Tibial artery (tissue), 4 donors: Measurements from ENCODE around the gene TRIM43B.
"Not testable (repeated sequence)": the region's sequence is repeated elsewhere in the genome, so short reads cannot be mapped to it uniquely, and the experiment has no call there.

Experiments
- DNase-seq, 2 donors: peaks; one replicate each; pipeline ENCODE4 v3.0.0-alpha.2; 2019
- H3K27ac ChIP-seq, 2 donors: fragments of 200-600 bp; sonication (generic) in 1 of 2; 1 replicate in 1 of 2; 2 replicates in 1 of 2; pipeline ENCODE4 v1.5.1; 2018 to 2019; ENCODE audit warnings: mild to moderate bottlenecking in 1 of 2
- H3K27me3 ChIP-seq, 2 donors: fragments of 200-600 bp; sonication (generic) in 1 of 2; one replicate each; pipeline versions ENCODE4 v1.5.1 to v1.6.0; 2016 to 2019
- H3K36me3 ChIP-seq, 3 donors: fragments of 200-600 bp; sonication (generic) in 2 of 3; one replicate each; pipeline ENCODE4 v1.5.1; 2016 to 2019; ENCODE audit warnings: mild to moderate bottlenecking in 2 of 3
- H3K4me1 ChIP-seq, 4 donors: fragments of 200-600 bp; sonication (generic) in 2 of 4; 1 replicate in 3 of 4; 2 replicates in 1 of 4; pipeline ENCODE4 v1.5.1; 2016 to 2019
- H3K4me3 ChIP-seq, 2 donors: fragments of 200-600 bp; sonication (generic) in 1 of 2; 1 replicate in 1 of 2; 2 replicates in 1 of 2; pipeline ENCODE4 v1.5.1; 2018 to 2019; ENCODE audit warnings: mild to moderate bottlenecking in 2 of 2
- H3K9me3 ChIP-seq, 3 donors: fragments of 200-600 bp; sonication (generic) in 1 of 3; one replicate each; pipeline ENCODE4 v1.5.1; 2016 to 2019
- CTCF ChIP-seq, 2 experiments: fragments of 200-600 bp in 1 of 2; fragments of 450-650 bp in 1 of 2; IDR thresholded peaks; one replicate each; pipeline ENCODE4 v1.5.1; 2017 to 2019; ENCODE audit warnings: antibody characterized with exemption in 2 of 2, mild to moderate bottlenecking in 1 of 2, moderate library complexity in 1 of 2
- intact Hi-C: fragments of 100-400 bp; cut with DNase I; formaldehyde crosslinking; loops from one replicate; pipeline ENCODE4 v1.15.0; 2023; ENCODE audit warnings: low total_unique reads

TRIM43B gene

DNA sequence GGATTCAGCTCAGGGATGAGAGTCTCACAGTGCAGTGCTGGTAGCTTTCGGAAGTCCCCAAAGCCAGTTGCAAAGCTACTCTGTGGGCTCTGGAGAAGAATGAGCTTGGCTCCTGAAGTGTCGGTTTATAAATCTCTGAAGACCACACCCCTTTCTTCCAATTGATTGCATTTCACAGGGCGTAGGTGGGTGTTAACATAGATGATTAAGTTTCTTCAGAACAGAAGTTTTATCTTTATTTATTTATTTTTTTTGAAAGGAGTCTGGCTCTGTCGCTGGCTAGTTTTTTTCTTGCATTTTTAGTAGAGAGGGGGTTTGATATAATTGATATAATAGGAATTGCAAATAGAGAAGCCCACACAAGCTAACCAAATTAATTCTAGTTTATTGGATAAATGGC lies at the start of gene TRIM43B:
Gene TRIM43B, minus strand, starts transcription at position 101 of the 400 bp plus-strand sequence. CDS start 2,040 bp downstream, outside the sequence.
- DNase-seq, H3K27me3 ChIP-seq, H3K36me3 ChIP-seq, H3K27ac ChIP-seq, intact Hi-C loops, H3K4me3 ChIP-seq, H3K9me3 ChIP-seq, H3K4me1 ChIP-seq: not testable (repeated sequence)

- no peak for TF ChIP-seq CTCF (IDR thresholded peaks at IDR 0.05)
- no peak overlapping the region for H3K27ac ChIP-seq
- no peaks in the 10 kb centered on the region for H3K27me3 ChIP-seq
- H3K9me3 ChIP-seq = no peaks in the 10 kb centered on the region
- no peak for DNase-seq
- intact Hi-C loops = no loop called here
- H3K36me3 ChIP-seq = peaks cover 6 to 24% (median 11%) of the 10 kb centered on the region in 3 donors
- H3K4me3 ChIP-seq = no peak overlapping the region
- peaks cover 0 to 10% (median 7%) of the 10 kb centered on the region in 4 donors for H3K4me1 ChIP-seq
Measured at GRCh38 chr2:95531254-95531771, 46.8 kb upstream of the TRIM43B start.

GRCh38 chr2:95530734-95531133 lies 46.2 kb upstream of the TRIM43B start:
- H3K4me1 ChIP-seq = peaks cover 0 to 14% (median 10%) of the 10 kb centered on the region in 4 donors
- no peak for DNase-seq
- H3K4me3 ChIP-seq = no peak overlapping the region
- intact Hi-C loops = no loop called here
- H3K27me3 ChIP-seq = no peaks in the 10 kb centered on the region
- no peak for TF ChIP-seq CTCF (IDR thresholded peaks at IDR 0.05)
- no peak overlapping the region for H3K27ac ChIP-seq
- peaks cover 6 to 24% (median 11%) of the 10 kb centered on the region in 3 donors for H3K36me3 ChIP-seq
- H3K9me3 ChIP-seq = no peaks in the 10 kb centered on the region

DNA sequence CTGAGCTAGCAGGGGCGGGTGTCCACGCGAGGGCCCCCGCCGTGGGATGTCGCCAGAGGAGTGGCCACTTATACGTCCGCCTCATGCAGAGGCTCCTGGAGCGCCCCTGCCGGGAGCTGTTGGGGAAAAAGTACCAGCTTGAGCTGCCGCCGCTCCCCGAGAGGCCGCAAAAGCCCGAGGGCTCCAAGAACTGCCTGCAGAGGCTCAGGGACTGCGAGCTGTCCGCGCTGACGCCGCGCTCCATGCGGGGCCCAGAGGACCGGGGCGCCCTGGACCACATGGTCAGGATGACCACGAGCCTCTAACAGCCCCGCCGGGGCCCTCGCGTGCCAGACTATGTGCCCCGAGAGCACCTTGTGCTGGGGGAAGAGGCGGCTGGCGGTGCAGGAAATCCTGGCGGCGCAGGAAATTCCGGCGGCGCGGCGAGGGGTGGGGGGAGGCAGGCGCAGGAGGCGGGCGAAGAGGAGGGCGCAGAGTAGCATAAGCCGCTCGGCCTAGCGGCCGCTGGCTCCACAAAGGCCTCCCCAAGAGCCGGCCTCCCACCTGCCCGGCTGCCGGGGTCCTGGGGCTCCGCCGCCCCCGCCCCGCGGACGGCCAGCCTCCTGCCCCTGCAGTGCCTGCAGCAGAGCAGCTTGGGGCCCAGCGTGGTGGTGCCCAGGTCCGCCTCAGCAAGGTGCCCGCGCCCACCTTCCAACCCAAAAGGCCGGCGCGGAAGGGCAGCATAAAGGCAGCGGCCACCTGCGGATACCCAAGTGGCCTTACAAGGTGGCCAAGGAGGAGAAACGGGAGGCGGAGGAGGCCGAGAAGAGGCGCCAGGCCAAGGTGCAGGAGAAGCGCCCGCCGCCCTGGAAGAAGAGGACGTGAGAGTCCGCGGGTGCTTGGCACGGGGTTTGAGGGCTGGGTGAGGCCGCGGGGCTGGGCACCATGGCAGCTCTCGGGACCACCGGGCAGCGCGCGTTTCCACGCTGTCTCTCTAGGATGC lies 42.1 kb upstream of the TRIM43B start:
- peaks cover 6 to 23% (median 11%) of the 10 kb centered on the region in 3 donors for H3K36me3 ChIP-seq
- peak overlapping the region; percentile 63 to 69 for H3K27ac ChIP-seq
- H3K4me1 ChIP-seq = peaks cover 0 to 18% (median 11%) of the 10 kb centered on the region in 4 donors
- H3K4me3 ChIP-seq = peak overlapping the region; percentile 61 to 62
- no peaks in the 10 kb centered on the region for H3K9me3 ChIP-seq
- no peak for TF ChIP-seq CTCF (IDR thresholded peaks at IDR 0.05)
- H3K27me3 ChIP-seq = no peaks in the 10 kb centered on the region
- peak; percentile 59 to 76 for DNase-seq
- intact Hi-C loops = no loop called here

- no peak for DNase-seq
- TF ChIP-seq CTCF (IDR thresholded peaks at IDR 0.05) = no peak
- Histone ChIP-seq H3K27me3 (no peaks in the 10 kb centered on the region), H3K36me3 (peaks cover 5 to 12% (median 6%) of the 10 kb centered on the region in 3 donors), H3K9me3 (no peaks in the 10 kb centered on the region), H3K4me1 (peaks cover 0 to 18% (median 11%) of the 10 kb centered on the region in 4 donors), H3K27ac (no peak overlapping the region), H3K4me3 (peak overlapping the region; percentile 61 to 62)
- intact Hi-C loops = no loop called here
Measured at GRCh38 chr2:95525294-95526035, 40.9 kb upstream of the TRIM43B start.
